GOT3 (cell line): ENCODE results near the gene THADA.
A peak's percentile ranks its signal among the peaks of the same experiment; 100 is the strongest.
"Not testable (repeated sequence)": the region's sequence is repeated elsewhere in the genome, so short reads cannot be mapped to it uniquely, and the experiment has no call there.

Experiments
- DNase-seq: peaks from one replicate; lab custom pipeline; 2025; ENCODE audit warnings: mixed read lengths; lab: John Stamatoyannopoulos, UW

The THADA gene

GRCh38 chr2:43298500-43298899 is 297.3 kb downstream of the THADA start:
- no peak for DNase-seq

GRCh38 chr2:43297740-43298139 is 298.1 kb downstream of the THADA start:
- DNase-seq: not testable (repeated sequence)

- DNase-seq: no peak
Measured at GRCh38 chr2:43294973-43295603, 300.8 kb downstream of the THADA start.

GRCh38 chr2:43293744-43294695 is 301.8 kb downstream of the THADA start:
- peak; percentile 19 for DNase-seq

- DNase-seq: no peak
Measured at GRCh38 chr2:43292851-43293743, 302.7 kb downstream of the THADA start.

GRCh38 chr2:43292297-43292696 is 303.5 kb downstream of the THADA start:
- DNase-seq: no peak

GRCh38 chr2:43289331-43289730 is 306.5 kb downstream of the THADA start:
- DNase-seq: no peak

GRCh38 chr2:43288417-43289305 is 307.2 kb downstream of the THADA start:
- no peak for DNase-seq

GRCh38 chr2:43285987-43286386 is 309.9 kb downstream of the THADA start:
- DNase-seq: no peak

GRCh38 chr2:43284967-43285366 is 310.9 kb downstream of the THADA start:
- no peak for DNase-seq

- DNase-seq: not testable (repeated sequence)
Measured at GRCh38 chr2:43284347-43284746, 311.5 kb downstream of the THADA start.

GRCh38 chr2:43280994-43281393 is 314.8 kb downstream of the THADA start:
- no peak for DNase-seq

GRCh38 chr2:43279317-43279840 is 316.5 kb downstream of the THADA start:
- no peak for DNase-seq

- DNase-seq: no peak
Measured at GRCh38 chr2:43278564-43279220, 317.1 kb downstream of the THADA start.

- no peak for DNase-seq
Measured at GRCh38 chr2:43276962-43277391, 318.9 kb downstream of the THADA start.

- no peak for DNase-seq
Measured at GRCh38 chr2:43276266-43276941, 319.4 kb downstream of the THADA start.

GRCh38 chr2:43274721-43275120 is 321.1 kb downstream of the THADA start:
- DNase-seq: no peak

- no peak for DNase-seq
Measured at GRCh38 chr2:43274055-43274454, 321.8 kb downstream of the THADA start.

GRCh38 chr2:43273529-43273928 is 322.3 kb downstream of the THADA start:
- DNase-seq: peak; percentile 6
